ENCODE results near the gene CENPT. TPM values are rescaled to one million over a fixed set of nuclear protein-coding genes. Genes with fewer than 3 reads are reported as not detected.
A peak's percentile ranks its signal among the peaks of the same experiment; 100 is the strongest.

Gene CENPT
- total and polyA plus RNA-seq, 2 of the 13 experiments (the other 11 are each of a cell fraction or from before 2014, with no cell fraction given): 40.9 to 43.3 TPM

- no TSS peak for BruUV-seq (replicated peaks)
- WGBS (ENCODE audit: low lambda C conversion rate): 93% methylated on average over 2 of the region's 2 CpGs
- TF ChIP-seq STAG1 (CRISPR knock-in tag; IDR thresholded peaks at IDR 0.05): peak; percentile 91
- TF ChIP-seq SP4 (CRISPR knock-in tag; IDR thresholded peaks at IDR 0.05): no peak
- TF ChIP-seq ATF5 (CRISPR knock-in tag; IDR thresholded peaks at IDR 0.05; ENCODE audit: low read depth): no peak
- TF ChIP-seq ARID4A (CRISPR knock-in tag; IDR thresholded peaks at IDR 0.05; ENCODE audit: borderline replicate concordance): peak; percentile 40; the same call in 1 of the 2 replicates
- no peak for TF ChIP-seq ZNF780A (CRISPR knock-in tag; IDR thresholded peaks at IDR 0.05)
- no peak for TF ChIP-seq ZBTB21 (CRISPR knock-in tag; IDR thresholded peaks at IDR 0.05)
- TF ChIP-seq ATF7 (IDR thresholded peaks at IDR 0.05): no peak
- TF ChIP-seq ATF7 (CRISPR knock-in tag; IDR thresholded peaks at IDR 0.05): no peak
- TF ChIP-seq ZHX2 (IDR thresholded peaks at IDR 0.05; ENCODE audit: low read depth): no peak
- no peak for TF ChIP-seq ZHX2 (CRISPR knock-in tag; IDR thresholded peaks at IDR 0.05; ENCODE audit: borderline replicate concordance)
- no peak for TF ChIP-seq FOXK1 (CRISPR knock-in tag; IDR thresholded peaks at IDR 0.05; ENCODE audit: borderline replicate concordance, low read depth)
These were observed 17.8 kb upstream of the CENPT start for GRCh38 chr16:67865318-67865717.

More at GRCh38 chr16:67865318-67865717, 17.8 kb upstream of the CENPT start:
- no peak overlapping the region for H3K9ac ChIP-seq (ENCODE audit: insufficient read depth, low read depth, low read length)
- ATAC-seq (peak; percentile 90), FAIRE-seq (no peak), DNase-seq (ENCODE audit: low spot score) (peak; percentile 68)
- H2AFZ ChIP-seq (ENCODE audit: low read length): no peak overlapping the region
- in situ Hi-C loops (cut with HindIII; ENCODE audit: extremely low pct_ligation_motif_present, low pct_unique_long_range_greater_than_20kb): no loop called here
- H3K9me3 ChIP-seq (ENCODE audit: low read length): no peaks in the 10 kb centered on the region
- peaks cover 37 to 85% of the 10 kb centered on the region in 2 experiments for H3K36me3 ChIP-seq (replicated peaks in 1 of 2; ENCODE audit: control insufficient read depth in 1 of 2, insufficient read depth in 2 of 2, low read length in 2 of 2)
- intact Hi-C loops (cut with micrococcal nuclease; ENCODE audit: unreplicated experiment): loop anchor here (1.0 kb wide), 3 partner anchors 22 to 193 kb away; no protein-coding TSS in a partner anchor
- ChIA-PET CTCF (ENCODE audit: low intra/inter-chr PET ratio, low total read pairs) (interaction anchor here (0.7 to 3.7 kb wide), 7 partner anchors 22 to 344 kb away, joined by 3 to 69 read pairs (median 4); partner anchors contain the start of gene THAP11), POLR2A (interaction anchor here (0.6 to 1.0 kb wide), 6 partner anchors 18 to 59 kb away, joined by 3 to 6 read pairs (median 4); partner anchors contain the start of genes CENPT, RANBP10 and TSNAXIP1)
- peaks cover 48% of the 10 kb centered on the region for H3K79me2 ChIP-seq (ENCODE audit: insufficient read depth, low read length)
- no peak overlapping the region for H3K27ac ChIP-seq (ENCODE audit: extremely low read length, insufficient read depth, low read length)
- no peaks in the 10 kb centered on the region for H3K4me1 ChIP-seq (ENCODE audit: insufficient read depth, low read length)
- H3K27me3 ChIP-seq (ENCODE audit: control insufficient read depth in 1 of 2, insufficient read depth in 2 of 2, low read length in 2 of 2): no peaks in the 10 kb centered on the region
- H3K4me2 ChIP-seq (ENCODE audit: low read depth, low read length): no peak overlapping the region
- peaks cover 23% of the 10 kb centered on the region; the same call in 1 of the 2 replicates for H4K20me1 ChIP-seq (ENCODE audit: insufficient read depth, low read length)
- no peak overlapping the region for H3K4me3 ChIP-seq (replicated peaks in 1 of 3; ENCODE audit: insufficient read depth in 1 of 3, low read depth in 2 of 3, low read length in 3 of 3)
